Medulla oblongata (tissue), 1 donor: ENCODE results near the gene MLIP.
"Not testable (repeated sequence)": the region's sequence is repeated elsewhere in the genome, so short reads cannot be mapped to it uniquely, and the experiment has no call there.

Experiments used
- DNase-seq: peaks from one replicate; pipeline ENCODE4 v3.0.0-alpha.2; 2015; ENCODE audit errors: extremely low spot score

The MLIP gene

GRCh38 chr6:54111341-54112045 is at the start of gene MLIP:
MLIP (plus strand) TSS chr6:54111443; CDS start chr6:54111480, 37 bp downstream.
- DNase-seq, result no peak

- DNase-seq, result no peak
These were observed 48.1 kb upstream of the MLIP start for GRCh38 chr6:54063228-54063539.

GRCh38 chr6:54068694-54069093 is 42.5 kb upstream of the MLIP start:
- DNase-seq, result no peak

GRCh38 chr6:54070025-54070424 is 41.2 kb upstream of the MLIP start:
- no peak for DNase-seq

GRCh38 chr6:54071821-54072340 is 39.4 kb upstream of the MLIP start:
- DNase-seq, result no peak

GRCh38 chr6:54072635-54073313 is 38.5 kb upstream of the MLIP start:
- DNase-seq, result no peak

GRCh38 chr6:54073487-54073886 is 37.8 kb upstream of the MLIP start:
- DNase-seq, result no peak

- no peak for DNase-seq
These were observed 37.1 kb upstream of the MLIP start for GRCh38 chr6:54074109-54074508.

GRCh38 chr6:54074578-54075195 is 36.6 kb upstream of the MLIP start:
- no peak for DNase-seq

- no peak for DNase-seq
These were observed 35.0 kb upstream of the MLIP start for GRCh38 chr6:54076159-54076789.

- DNase-seq, result not testable (repeated sequence)
These were observed 29.7 kb upstream of the MLIP start for GRCh38 chr6:54081499-54081898.

- DNase-seq, result no peak
These were observed 28.0 kb upstream of the MLIP start for GRCh38 chr6:54083287-54083686.

GRCh38 chr6:54084231-54084630 is 27.0 kb upstream of the MLIP start:
- no peak for DNase-seq

- no peak for DNase-seq
These were observed 26.2 kb upstream of the MLIP start for GRCh38 chr6:54085047-54085446.

GRCh38 chr6:54085541-54085940 is 25.7 kb upstream of the MLIP start:
- DNase-seq, result peak; percentile 50

GRCh38 chr6:54086439-54086838 is 24.8 kb upstream of the MLIP start:
- no peak for DNase-seq

GRCh38 chr6:54087721-54088120 is 23.5 kb upstream of the MLIP start:
- DNase-seq, result no peak

GRCh38 chr6:54093326-54093948 is 17.8 kb upstream of the MLIP start:
- DNase-seq, result no peak

GRCh38 chr6:54094293-54094692 is 16.9 kb upstream of the MLIP start:
- DNase-seq, result no peak

- no peak for DNase-seq
These were observed 16.5 kb upstream of the MLIP start for GRCh38 chr6:54094786-54095185.

- no peak for DNase-seq
These were observed 15.5 kb upstream of the MLIP start for GRCh38 chr6:54095723-54096122.

GRCh38 chr6:54096811-54097210 is 14.4 kb upstream of the MLIP start:
- no peak for DNase-seq
